ENCODE data around the gene FOSL2. TPM values are rescaled to one million over a fixed set of nuclear protein-coding genes. Genes with fewer than 3 reads are reported as not detected.

FOSL2 gene
- total and polyA plus RNA-seq, 2 donors (not counting 1 experiment from before 2014, with no cell fraction given): 2.5 to 37.7 TPM

DNA sequence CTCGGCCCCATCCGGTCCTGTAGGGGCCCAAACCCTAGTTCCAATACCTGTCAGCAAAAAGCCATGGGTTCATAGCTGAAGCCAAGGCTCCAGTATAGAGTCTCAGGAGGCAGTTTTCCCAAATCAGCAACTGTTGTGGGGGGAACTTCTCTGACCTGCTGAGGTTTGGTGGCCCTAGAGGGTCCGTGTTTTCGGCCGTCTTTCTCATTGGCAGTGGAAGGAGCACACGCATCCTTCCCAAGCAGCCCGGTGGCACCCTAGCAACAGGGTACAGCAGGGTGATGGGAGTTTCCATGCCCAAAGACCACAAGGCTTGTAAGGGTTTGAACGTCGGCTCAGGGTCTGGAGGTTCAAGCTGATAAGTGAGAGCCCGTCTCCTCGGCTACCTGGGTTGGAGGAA, 6.6 kb downstream of the FOSL2 start:
- ChIA-PET POLR2A (no interaction called here), CTCF (no interaction called here)
- DNase-seq: no peak
- 93% methylated on average over 4 of the region's 11 CpGs for WGBS (ENCODE audit: insufficient coverage)
- TF ChIP-seq, protein P1, sequence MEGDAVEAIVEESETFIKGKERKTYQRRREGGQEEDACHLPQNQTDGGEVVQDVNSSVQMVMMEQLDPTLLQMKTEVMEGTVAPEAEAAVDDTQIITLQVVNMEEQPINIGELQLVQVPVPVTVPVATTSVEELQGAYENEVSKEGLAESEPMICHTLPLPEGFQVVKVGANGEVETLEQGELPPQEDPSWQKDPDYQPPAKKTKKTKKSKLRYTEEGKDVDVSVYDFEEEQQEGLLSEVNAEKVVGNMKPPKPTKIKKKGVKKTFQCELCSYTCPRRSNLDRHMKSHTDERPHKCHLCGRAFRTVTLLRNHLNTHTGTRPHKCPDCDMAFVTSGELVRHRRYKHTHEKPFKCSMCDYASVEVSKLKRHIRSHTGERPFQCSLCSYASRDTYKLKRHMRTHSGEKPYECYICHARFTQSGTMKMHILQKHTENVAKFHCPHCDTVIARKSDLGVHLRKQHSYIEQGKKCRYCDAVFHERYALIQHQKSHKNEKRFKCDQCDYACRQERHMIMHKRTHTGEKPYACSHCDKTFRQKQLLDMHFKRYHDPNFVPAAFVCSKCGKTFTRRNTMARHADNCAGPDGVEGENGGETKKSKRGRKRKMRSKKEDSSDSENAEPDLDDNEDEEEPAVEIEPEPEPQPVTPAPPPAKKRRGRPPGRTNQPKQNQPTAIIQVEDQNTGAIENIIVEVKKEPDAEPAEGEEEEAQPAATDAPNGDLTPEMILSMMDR (IDR thresholded peaks at IDR 0.05): no peak
- Mint-ChIP-seq H3K4me3 (no peak overlapping the region), H3K27ac (no peak overlapping the region), H3K9me3 (ENCODE audit: insufficient read depth) (no peaks in the 10 kb centered on the region), H3K27me3 (peaks cover 8% of the 10 kb centered on the region), H3K4me1 (peaks cover 4% of the 10 kb centered on the region)
- Histone ChIP-seq H3K4me1 (ENCODE audit: control insufficient read depth in 2 of 2, insufficient read depth in 2 of 2, low read length in 2 of 2) (no peaks in the 10 kb centered on the region), H2AFZ (ENCODE audit: insufficient read depth, low read depth, low read length, poor library complexity, severe bottlenecking) (no peak overlapping the region), H3K36me3 (replicated peaks in 1 of 2; ENCODE audit: control extremely low read depth in 1 of 2, control insufficient read depth in 1 of 2, extremely low read depth in 1 of 2, insufficient read depth in 2 of 2, low read length in 1 of 2) (no peaks in the 10 kb centered on the region), H3K27me3 (replicated peaks in 1 of 4; ENCODE audit: control extremely low read depth in 1 of 4, control insufficient read depth in 3 of 4, insufficient read depth in 4 of 4, low read length in 3 of 4) (peaks cover 0 to 10% (median 0%) of the 10 kb centered on the region in 4 experiments), H3K9me3 (ENCODE audit: control extremely low read depth in 1 of 3, control insufficient read depth in 2 of 3, insufficient read depth in 1 of 3, low read length in 2 of 3) (no peaks in the 10 kb centered on the region), H3K4me2 (replicated peaks; ENCODE audit: low read depth, low read length, poor library complexity, severe bottlenecking) (no peak overlapping the region), H3K79me2 (ENCODE audit: control insufficient read depth, insufficient read depth, low read length) (no peaks in the 10 kb centered on the region), H3K27ac (ENCODE audit: low read length in 2 of 2) (no peak overlapping the region), H3K9ac (ENCODE audit: low read length) (no peak overlapping the region), H3K4me3 (ENCODE audit: control extremely low read depth in 1 of 5, extremely low read depth in 1 of 5, insufficient read depth in 1 of 5, low read depth in 2 of 5, low read length in 4 of 5) (no peak overlapping the region), H4K20me1 (ENCODE audit: control insufficient read depth, insufficient read depth, low read length, poor library complexity, severe bottlenecking) (no peaks in the 10 kb centered on the region)
- ATAC-seq (ENCODE audit: low read depth): no peak
- intact Hi-C loops (cut with micrococcal nuclease): loop anchor here (10.0 kb wide), 2 partner anchors 496 to 1746 kb away; partner anchors contain the start of genes WDR43 and YPEL5

DNA sequence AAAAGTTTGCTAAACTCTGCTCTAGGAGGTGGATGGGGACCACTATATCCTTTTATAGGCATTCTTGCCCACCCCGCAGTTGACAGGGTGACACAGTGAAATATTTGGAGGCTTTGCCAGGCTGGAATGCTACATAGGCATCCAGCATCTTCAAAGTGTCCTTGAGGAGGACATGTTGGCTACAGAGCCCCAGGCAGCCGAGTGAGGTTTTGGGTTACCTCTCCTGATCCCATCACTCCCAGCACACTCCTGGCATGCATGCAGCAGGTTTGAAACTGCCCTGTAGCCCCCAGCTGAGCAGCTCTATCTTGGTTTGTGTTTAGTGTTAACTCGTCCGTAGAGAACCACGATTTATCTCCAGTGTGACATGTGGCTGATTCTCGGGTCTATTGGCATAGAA, 7.3 kb downstream of the FOSL2 start:
- Histone ChIP-seq H3K4me2 (replicated peaks; ENCODE audit: low read depth, low read length, poor library complexity, severe bottlenecking) (no peak overlapping the region), H3K9ac (ENCODE audit: low read length) (no peak overlapping the region), H3K4me3 (ENCODE audit: control extremely low read depth in 1 of 5, extremely low read depth in 1 of 5, insufficient read depth in 1 of 5, low read depth in 2 of 5, low read length in 4 of 5) (no peak overlapping the region), H4K20me1 (ENCODE audit: control insufficient read depth, insufficient read depth, low read length, poor library complexity, severe bottlenecking) (no peaks in the 10 kb centered on the region), H3K27ac (ENCODE audit: low read length in 2 of 2) (no peak overlapping the region), H2AFZ (ENCODE audit: insufficient read depth, low read depth, low read length, poor library complexity, severe bottlenecking) (no peak overlapping the region), H3K4me1 (ENCODE audit: control insufficient read depth in 2 of 2, insufficient read depth in 2 of 2, low read length in 2 of 2) (no peaks in the 10 kb centered on the region), H3K79me2 (ENCODE audit: control insufficient read depth, insufficient read depth, low read length) (no peaks in the 10 kb centered on the region), H3K36me3 (replicated peaks in 1 of 2; ENCODE audit: control extremely low read depth in 1 of 2, control insufficient read depth in 1 of 2, extremely low read depth in 1 of 2, insufficient read depth in 2 of 2, low read length in 1 of 2) (no peaks in the 10 kb centered on the region), H3K9me3 (ENCODE audit: control extremely low read depth in 1 of 3, control insufficient read depth in 2 of 3, insufficient read depth in 1 of 3, low read length in 2 of 3) (no peaks in the 10 kb centered on the region), H3K27me3 (replicated peaks in 1 of 4; ENCODE audit: control extremely low read depth in 1 of 4, control insufficient read depth in 3 of 4, insufficient read depth in 4 of 4, low read length in 3 of 4) (peaks cover 0 to 4% (median 0%) of the 10 kb centered on the region in 4 experiments)
- intact Hi-C loops (cut with micrococcal nuclease): loop anchor here (10.0 kb wide), 2 partner anchors 495 to 1745 kb away; partner anchors contain the start of genes WDR43 and YPEL5
- Mint-ChIP-seq H3K4me1 (no peaks in the 10 kb centered on the region), H3K27ac (no peak overlapping the region), H3K9me3 (ENCODE audit: insufficient read depth) (no peaks in the 10 kb centered on the region), H3K27me3 (peaks cover 3% of the 10 kb centered on the region), H3K4me3 (no peak overlapping the region)
- no peak for DNase-seq
- ATAC-seq (ENCODE audit: low read depth): no peak
- TF ChIP-seq, protein P1 (IDR thresholded peaks at IDR 0.05): no peak
- TF ChIP-seq EZH2 (IDR thresholded peaks at IDR 0.05; ENCODE audit: borderline replicate concordance, insufficient read depth, low read depth, low read length, poor library complexity, severe bottlenecking): no peak
- CTCF ChIA-PET: no interaction called here
- whole genome bisulfite sequencing (ENCODE audit: insufficient coverage): 88% methylated on average over 5 of the region's 6 CpGs
- POLR2A ChIA-PET: no interaction called here
